ENCODE measurements around the gene OPCML. TPM values are rescaled to one million over a fixed set of nuclear protein-coding genes. Genes with fewer than 3 reads are reported as not detected.

Gene OPCML
- total RNA-seq, 2 donors from 2014 or later, result 0.04 TPM; not detected in 1

DNA sequence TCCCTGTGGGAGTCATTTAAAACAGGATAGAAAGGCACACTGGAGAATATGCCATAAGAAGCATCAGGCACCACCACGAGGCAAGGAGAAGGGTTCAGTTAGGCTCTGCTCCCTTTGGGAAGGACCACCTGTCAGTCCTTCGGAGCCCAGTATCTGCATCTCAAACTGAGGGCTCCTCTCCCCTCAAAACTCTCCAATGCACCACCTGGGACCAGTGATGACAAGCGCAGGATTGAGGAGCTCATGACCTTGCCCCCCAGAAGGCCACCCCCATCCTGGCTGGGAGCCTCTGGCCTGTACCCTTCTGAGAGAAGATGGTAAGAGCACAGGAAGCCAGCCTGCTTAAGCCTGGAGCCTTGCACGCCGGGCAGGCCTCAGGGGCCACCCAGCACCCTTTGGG lies 39.4 kb downstream of the OPCML start:
- no peaks in the 10 kb centered on the region for H3K9me3 ChIP-seq
- no peak for DNase-seq (ENCODE audit: low spot score)
- TF ChIP-seq, protein P1, sequence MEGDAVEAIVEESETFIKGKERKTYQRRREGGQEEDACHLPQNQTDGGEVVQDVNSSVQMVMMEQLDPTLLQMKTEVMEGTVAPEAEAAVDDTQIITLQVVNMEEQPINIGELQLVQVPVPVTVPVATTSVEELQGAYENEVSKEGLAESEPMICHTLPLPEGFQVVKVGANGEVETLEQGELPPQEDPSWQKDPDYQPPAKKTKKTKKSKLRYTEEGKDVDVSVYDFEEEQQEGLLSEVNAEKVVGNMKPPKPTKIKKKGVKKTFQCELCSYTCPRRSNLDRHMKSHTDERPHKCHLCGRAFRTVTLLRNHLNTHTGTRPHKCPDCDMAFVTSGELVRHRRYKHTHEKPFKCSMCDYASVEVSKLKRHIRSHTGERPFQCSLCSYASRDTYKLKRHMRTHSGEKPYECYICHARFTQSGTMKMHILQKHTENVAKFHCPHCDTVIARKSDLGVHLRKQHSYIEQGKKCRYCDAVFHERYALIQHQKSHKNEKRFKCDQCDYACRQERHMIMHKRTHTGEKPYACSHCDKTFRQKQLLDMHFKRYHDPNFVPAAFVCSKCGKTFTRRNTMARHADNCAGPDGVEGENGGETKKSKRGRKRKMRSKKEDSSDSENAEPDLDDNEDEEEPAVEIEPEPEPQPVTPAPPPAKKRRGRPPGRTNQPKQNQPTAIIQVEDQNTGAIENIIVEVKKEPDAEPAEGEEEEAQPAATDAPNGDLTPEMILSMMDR (IDR thresholded peaks at IDR 0.05), result no peak
- peaks cover 0 to 4% of the 10 kb centered on the region in 2 donors for H3K4me1 ChIP-seq
- no peaks in the 10 kb centered on the region for H3K36me3 ChIP-seq
- H3K4me3 ChIP-seq, result no peak overlapping the region
- no peak overlapping the region for H3K27ac ChIP-seq
- H3K27me3 ChIP-seq, result no peaks in the 10 kb centered on the region

DNA sequence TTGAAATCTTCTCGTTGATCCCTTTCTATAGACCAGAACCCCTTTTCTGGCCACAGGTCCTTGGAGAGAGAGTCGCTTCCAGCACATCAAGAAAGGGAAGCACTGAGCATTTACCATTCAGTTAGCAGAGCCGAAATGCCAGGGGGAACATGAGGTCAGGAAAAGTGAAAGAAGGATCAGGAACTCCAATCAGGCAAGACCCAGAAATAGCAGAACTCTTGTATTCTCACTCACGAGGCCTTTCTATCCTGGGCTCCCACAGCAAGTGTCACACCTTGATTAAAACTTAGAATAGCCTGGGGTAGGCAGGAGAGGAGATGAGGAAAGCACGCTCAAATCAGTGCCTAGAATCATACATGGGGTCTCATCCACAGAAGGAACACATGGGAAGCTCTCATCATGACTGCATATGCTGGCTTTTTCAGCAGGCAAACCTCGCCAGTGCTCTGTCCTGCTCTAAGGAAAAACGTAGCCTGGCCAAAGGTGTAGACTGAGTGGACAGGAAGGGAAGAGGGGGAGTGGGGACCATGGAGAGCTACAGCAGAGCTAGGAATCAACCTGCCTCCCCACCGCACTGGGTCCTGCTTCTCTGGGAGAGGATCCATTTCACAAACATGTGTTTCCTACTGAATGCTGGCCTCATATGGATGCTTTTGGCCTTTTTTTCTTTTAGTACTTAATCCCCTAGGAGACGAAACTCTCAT lies 40.5 kb downstream of the OPCML start:
- no peak for DNase-seq (ENCODE audit: low spot score)
- Histone ChIP-seq H3K4me1 (peaks cover 0 to 4% of the 10 kb centered on the region in 2 donors), H3K27me3 (no peaks in the 10 kb centered on the region), H3K4me3 (no peak overlapping the region), H3K36me3 (no peaks in the 10 kb centered on the region), H3K9me3 (no peaks in the 10 kb centered on the region), H3K27ac (no peak overlapping the region)
- TF ChIP-seq, protein P1 (IDR thresholded peaks at IDR 0.05), result no peak

DNA sequence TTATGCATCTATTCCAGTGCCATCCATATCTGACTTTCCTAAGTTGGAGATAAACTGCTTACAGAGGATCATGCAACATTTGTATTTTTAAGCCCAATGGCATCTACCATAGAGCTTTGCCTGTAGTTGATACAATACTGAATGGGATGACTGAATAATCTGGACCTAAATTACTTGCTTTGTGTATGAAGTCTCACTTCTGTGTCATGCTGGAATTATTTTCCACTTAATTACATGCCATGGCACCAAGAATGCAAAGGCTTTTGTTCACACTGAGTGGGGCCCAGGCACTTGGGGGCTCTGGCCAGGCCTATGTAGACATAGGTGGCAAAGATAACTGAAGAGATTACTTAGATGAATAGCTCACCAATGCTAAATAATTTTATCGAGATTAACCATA lies 51.6 kb downstream of the OPCML start:
- Histone ChIP-seq H3K27me3 (no peaks in the 10 kb centered on the region), H3K4me3 (no peak overlapping the region), H3K9me3 (peaks cover 0 to 2% of the 10 kb centered on the region in 2 donors), H3K27ac (no peak overlapping the region), H3K4me1 (no peaks in the 10 kb centered on the region), H3K36me3 (no peaks in the 10 kb centered on the region)
- TF ChIP-seq, protein P1 (IDR thresholded peaks at IDR 0.05), result no peak
- DNase-seq (ENCODE audit: low spot score), result no peak

DNA sequence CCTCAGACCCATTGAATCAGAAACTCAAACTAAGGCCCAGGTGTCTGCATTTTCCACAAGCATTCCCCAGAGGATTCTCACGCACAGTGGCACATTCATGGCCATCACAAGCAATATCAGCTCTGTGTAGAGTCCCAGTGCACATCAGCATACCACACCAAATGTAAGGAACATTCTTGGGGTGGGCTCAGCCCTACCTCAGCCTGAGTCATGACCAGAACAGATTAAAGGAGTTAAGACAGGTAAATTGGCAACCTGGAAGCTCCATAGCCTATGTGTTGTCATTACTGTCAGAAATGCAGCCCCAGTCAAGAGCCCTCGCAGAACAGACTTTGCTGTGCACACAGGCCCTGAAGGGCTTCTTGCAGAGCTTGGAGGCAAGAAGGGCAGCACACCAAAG lies 53.1 kb downstream of the OPCML start:
- Histone ChIP-seq H3K9me3 (no peaks in the 10 kb centered on the region), H3K4me1 (no peaks in the 10 kb centered on the region), H3K27me3 (no peaks in the 10 kb centered on the region), H3K4me3 (no peak overlapping the region), H3K27ac (no peak overlapping the region), H3K36me3 (no peaks in the 10 kb centered on the region)
- TF ChIP-seq, protein P1 (IDR thresholded peaks at IDR 0.05), result no peak
- DNase-seq (ENCODE audit: low spot score), result no peak

DNA sequence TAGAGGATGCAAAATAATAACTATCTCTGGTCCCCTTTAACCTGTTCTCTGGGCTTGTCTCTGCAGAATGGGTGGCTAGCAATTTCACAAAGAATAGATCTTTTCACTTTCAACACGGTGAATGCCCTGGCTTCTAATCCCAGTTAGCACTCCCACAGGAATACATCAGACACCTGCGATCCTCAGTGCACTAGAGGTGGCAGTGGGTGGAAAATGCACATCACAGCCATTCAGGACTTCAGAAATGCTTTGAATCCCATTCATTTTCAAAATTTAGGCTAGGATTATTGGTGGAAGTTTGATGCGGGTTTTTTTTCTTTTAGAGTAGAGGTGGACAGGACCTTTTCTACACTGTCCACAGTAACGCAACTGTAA lies 55.1 kb downstream of the OPCML start:
- Histone ChIP-seq H3K4me1 (no peaks in the 10 kb centered on the region), H3K9me3 (no peaks in the 10 kb centered on the region), H3K27ac (no peak overlapping the region), H3K36me3 (no peaks in the 10 kb centered on the region), H3K4me3 (no peak overlapping the region), H3K27me3 (no peaks in the 10 kb centered on the region)
- no peak for DNase-seq (ENCODE audit: low spot score)
- TF ChIP-seq, protein P1 (IDR thresholded peaks at IDR 0.05), result no peak
